Activated T-cell treated with anti-CD3 and anti-CD28 coated beads, Interleukin-2, amount 50 U/mL, for 1 hour (primary cell): ENCODE data around the gene PTCSC3.

Experiments
- DNase-seq: peaks from one replicate; pipeline ENCODE4 v3.0.0-alpha.2; 2020

Gene PTCSC3

GRCh38 chr14:36176524-36176923 lies at the start of gene PTCSC3:
PTCSC3 (minus strand) TSS chr14:36176722.
- DNase-seq, result no peak

GRCh38 chr14:36226164-36226563 lies 49.6 kb upstream of the PTCSC3 start:
- DNase-seq, result no peak

- DNase-seq, result no peak
These were observed 47.7 kb upstream of the PTCSC3 start for GRCh38 chr14:36224176-36224575.

- DNase-seq, result no peak
These were observed 47.0 kb upstream of the PTCSC3 start for GRCh38 chr14:36223558-36223957.

GRCh38 chr14:36222952-36223468 lies 46.5 kb upstream of the PTCSC3 start:
- DNase-seq, result no peak

GRCh38 chr14:36222337-36222736 lies 45.8 kb upstream of the PTCSC3 start:
- DNase-seq, result no peak

GRCh38 chr14:36221112-36221511 lies 44.6 kb upstream of the PTCSC3 start:
- DNase-seq, result no peak

GRCh38 chr14:36217732-36218131 lies 41.2 kb upstream of the PTCSC3 start:
- no peak for DNase-seq

DNA sequence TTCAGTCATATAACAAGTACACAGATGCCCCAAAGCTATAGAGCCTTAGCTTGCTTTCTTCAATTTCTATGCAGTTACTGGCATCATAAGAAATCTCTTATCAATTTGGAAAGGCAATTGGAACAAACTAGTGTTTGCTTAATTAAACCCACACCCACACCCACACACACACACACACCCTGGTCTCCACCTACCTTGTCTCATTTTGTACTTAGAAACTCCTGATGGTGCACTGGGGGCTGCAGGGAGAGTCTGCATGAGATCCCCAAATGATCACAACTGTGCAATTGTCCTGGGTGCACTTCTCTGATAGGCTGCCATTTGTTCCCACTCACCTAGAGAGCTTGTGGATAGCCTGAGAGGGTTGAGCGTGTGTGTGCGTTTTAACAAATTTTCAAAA lies 40.5 kb upstream of the PTCSC3 start:
- no peak for DNase-seq

DNA sequence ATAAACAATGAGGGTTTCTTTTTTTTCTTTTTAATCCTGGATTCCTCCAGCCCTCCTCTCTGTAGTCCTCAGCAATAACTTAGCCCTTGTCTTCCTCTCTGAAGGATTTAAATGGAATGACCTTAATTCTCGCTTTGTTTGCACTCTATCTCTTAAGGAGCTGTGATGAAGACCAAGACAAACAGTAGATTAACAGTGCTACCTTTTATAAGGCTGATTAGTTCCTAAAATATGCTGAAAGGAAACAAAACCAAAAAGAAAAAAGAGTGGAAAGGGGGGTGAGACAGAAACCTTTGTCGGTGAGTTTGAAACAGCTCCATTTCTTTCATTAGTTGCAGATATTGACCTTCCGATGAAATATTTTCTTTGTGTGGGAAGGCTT lies 38.7 kb upstream of the PTCSC3 start:
- DNase-seq, result no peak

GRCh38 chr14:36214476-36215216 lies 38.1 kb upstream of the PTCSC3 start:
- DNase-seq, result no peak

- DNase-seq, result no peak
These were observed 36.5 kb upstream of the PTCSC3 start for GRCh38 chr14:36212987-36213386.

- DNase-seq, result no peak
These were observed 36.1 kb upstream of the PTCSC3 start for GRCh38 chr14:36212577-36212976.

- no peak for DNase-seq
These were observed 32.3 kb upstream of the PTCSC3 start for GRCh38 chr14:36208690-36209278.

GRCh38 chr14:36207500-36207899 lies 31.0 kb upstream of the PTCSC3 start:
- no peak for DNase-seq

DNA sequence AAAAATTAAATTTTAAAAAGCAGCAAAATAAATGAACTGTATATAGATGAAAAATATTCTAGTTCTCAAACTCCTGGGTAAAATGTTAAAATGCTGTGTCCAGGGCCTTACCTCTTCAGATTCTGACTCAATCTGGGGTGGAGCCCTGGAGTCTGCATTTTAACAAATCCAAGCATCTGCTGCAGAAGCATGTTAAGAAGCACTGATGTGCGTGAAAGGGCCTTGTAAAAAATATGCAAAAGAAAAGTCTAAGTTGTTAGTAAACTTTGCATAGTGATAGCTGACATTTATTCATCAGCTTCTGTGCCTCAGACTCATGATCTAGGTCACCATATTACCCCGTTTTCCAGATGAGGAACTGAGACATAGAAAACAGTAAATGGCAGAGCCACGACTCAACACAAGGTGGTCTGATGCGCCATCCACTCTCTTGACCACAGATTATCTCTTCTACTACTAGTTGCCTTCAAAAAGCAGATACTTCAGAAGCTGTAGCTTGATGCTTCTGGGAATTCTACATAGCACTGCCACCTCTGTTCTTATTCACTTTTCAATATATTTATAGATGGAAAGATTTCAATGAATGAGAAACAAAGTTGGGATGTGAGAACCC lies 28.0 kb upstream of the PTCSC3 start:
- no peak for DNase-seq

GRCh38 chr14:36198378-36198777 lies 21.9 kb upstream of the PTCSC3 start:
- no peak for DNase-seq

- DNase-seq, result no peak
These were observed 18.1 kb upstream of the PTCSC3 start for GRCh38 chr14:36194663-36195062.

- DNase-seq, result no peak
These were observed 16.0 kb upstream of the PTCSC3 start for GRCh38 chr14:36192530-36192929.

DNA sequence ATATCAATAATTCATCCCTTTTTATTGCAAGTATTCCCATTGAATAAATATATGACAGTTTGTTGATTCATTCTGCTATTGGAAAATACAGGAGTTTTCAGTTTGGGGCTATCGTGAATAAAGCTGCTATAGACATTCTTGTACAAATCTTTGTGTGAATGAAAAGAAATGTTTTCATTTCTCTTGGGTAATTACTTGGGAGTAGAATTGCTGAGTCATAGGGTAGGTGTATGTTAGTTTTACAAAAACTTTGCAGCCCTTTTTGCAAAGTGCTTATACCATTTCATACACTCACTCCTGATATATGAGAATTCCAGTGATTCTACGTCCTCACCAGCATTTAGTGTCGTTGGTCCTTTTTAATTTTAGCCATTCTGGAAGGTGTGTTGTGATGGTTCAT lies 6.9 kb upstream of the PTCSC3 start:
- DNase-seq, result no peak

GRCh38 chr14:36181417-36181816 lies 4.9 kb upstream of the PTCSC3 start:
- DNase-seq, result no peak

DNA sequence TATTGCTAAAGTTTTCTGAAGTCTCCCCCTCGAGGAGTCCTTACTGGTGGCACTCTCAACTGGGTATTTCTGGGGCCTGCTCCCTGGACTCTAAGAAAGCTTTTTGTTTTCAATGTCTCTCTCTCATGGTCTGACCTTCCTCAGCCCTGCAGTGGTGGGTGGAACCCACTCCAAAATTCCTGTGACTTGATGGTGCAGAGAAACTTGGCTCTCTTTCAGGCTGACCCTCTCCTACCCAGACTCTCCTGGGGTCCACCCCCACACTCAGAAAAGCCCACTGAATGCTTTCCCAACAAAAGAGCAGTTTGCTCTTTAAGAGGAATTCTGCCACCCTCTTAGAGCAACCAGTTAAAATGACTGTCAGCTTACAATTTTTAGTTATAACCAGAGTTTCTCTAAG lies 967 bp upstream of the PTCSC3 start:
- DNase-seq, result no peak

DNA sequence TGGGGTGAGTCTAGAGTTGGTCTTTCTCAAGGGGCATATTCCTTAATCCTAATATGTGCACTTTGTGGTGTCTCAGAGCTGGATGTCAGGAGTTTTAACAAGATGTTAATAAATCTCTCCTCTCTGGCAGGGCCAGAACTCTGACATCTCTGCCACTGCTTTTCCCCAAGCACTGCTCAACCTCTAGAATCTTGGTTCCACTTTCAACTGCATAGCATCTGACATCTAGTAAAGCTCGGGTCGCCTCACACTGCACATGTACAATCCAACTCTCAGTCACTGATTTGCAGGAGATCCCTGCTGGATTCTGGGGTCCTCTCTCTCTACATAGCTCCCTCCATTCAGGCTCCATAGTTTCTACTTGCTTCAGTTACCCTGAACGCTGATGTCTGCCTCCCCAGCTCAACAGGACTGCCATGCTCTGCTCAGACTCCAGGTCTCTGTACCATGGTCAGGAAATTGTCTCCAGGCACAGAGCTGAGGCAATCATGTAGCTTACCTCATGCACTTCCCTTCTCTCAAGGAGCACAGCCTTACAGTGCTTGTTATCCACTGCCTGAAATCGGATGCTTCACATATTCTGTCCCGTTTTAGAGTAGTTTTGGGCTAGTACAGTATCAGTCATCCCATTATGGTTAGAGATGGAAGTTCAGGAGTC lies 1.6 kb downstream of the PTCSC3 start:
- no peak for DNase-seq

DNA sequence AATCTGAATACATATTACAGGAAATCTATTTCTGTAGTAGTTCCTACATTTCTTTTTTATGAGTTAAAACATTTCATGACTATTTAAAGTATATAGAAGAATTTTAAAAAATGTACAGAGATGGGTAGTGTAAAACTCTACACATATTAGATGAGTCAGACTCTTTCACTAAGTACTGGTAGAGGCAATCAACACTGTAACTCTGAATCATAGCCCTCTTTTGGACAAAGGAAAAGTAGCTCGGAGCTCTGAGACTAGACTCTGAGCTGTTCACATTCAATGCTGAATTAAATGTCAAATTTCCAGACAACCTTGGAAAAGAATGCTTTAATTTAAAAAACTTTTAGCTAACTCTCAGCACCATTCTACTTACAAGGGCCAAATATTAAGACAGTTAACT lies 3.4 kb downstream of the PTCSC3 start:
- DNase-seq, result no peak
